ENCODE results near the gene ASB12. TPM values are rescaled to one million over a fixed set of nuclear protein-coding genes. Genes with fewer than 3 reads are reported as not detected.

Gene ASB12
- total RNA-seq, 1 donor from 2014 or later = not detected

- TF ChIP-seq CTCF (IDR thresholded peaks at IDR 0.05; ENCODE audit: insufficient read depth, low read length, poor library complexity, severe bottlenecking) = no peak
- H3K36me3 ChIP-seq (ENCODE audit: control insufficient read depth, insufficient read depth, low read length) = no peaks in the 10 kb centered on the region
- no peaks in the 10 kb centered on the region for H3K27me3 ChIP-seq (ENCODE audit: control insufficient read depth, insufficient read depth, low read length)
- no peak for DNase-seq (ENCODE audit: low read depth)
- no peak overlapping the region for H3K4me3 ChIP-seq (ENCODE audit: low read depth, low read length)
Measured at GRCh38 chrX:64198036-64198435, 32.4 kb downstream of the ASB12 start.

GRCh38 chrX:64196606-64197005, 33.8 kb downstream of the ASB12 start:
- Histone ChIP-seq H3K36me3 (ENCODE audit: control insufficient read depth, insufficient read depth, low read length) (no peaks in the 10 kb centered on the region), H3K4me3 (ENCODE audit: low read depth, low read length) (no peak overlapping the region), H3K27me3 (ENCODE audit: control insufficient read depth, insufficient read depth, low read length) (no peaks in the 10 kb centered on the region)
- no peak for DNase-seq (ENCODE audit: low read depth)
- no peak for TF ChIP-seq CTCF (IDR thresholded peaks at IDR 0.05; ENCODE audit: insufficient read depth, low read length, poor library complexity, severe bottlenecking)

GRCh38 chrX:64195862-64196261, 34.5 kb downstream of the ASB12 start:
- DNase-seq (ENCODE audit: low read depth) = no peak
- Histone ChIP-seq H3K27me3 (ENCODE audit: control insufficient read depth, insufficient read depth, low read length) (no peaks in the 10 kb centered on the region), H3K4me3 (ENCODE audit: low read depth, low read length) (no peak overlapping the region), H3K36me3 (ENCODE audit: control insufficient read depth, insufficient read depth, low read length) (no peaks in the 10 kb centered on the region)
- TF ChIP-seq CTCF (IDR thresholded peaks at IDR 0.05; ENCODE audit: insufficient read depth, low read length, poor library complexity, severe bottlenecking) = no peak

GRCh38 chrX:64192673-64193072, 37.7 kb downstream of the ASB12 start:
- Histone ChIP-seq H3K36me3 (ENCODE audit: control insufficient read depth, insufficient read depth, low read length) (no peaks in the 10 kb centered on the region), H3K27me3 (ENCODE audit: control insufficient read depth, insufficient read depth, low read length) (no peaks in the 10 kb centered on the region), H3K4me3 (ENCODE audit: low read depth, low read length) (no peak overlapping the region)
- no peak for DNase-seq (ENCODE audit: low read depth)
- TF ChIP-seq CTCF (IDR thresholded peaks at IDR 0.05; ENCODE audit: insufficient read depth, low read length, poor library complexity, severe bottlenecking) = no peak

GRCh38 chrX:64192040-64192439, 38.4 kb downstream of the ASB12 start:
- DNase-seq (ENCODE audit: low read depth) = no peak
- no peak for TF ChIP-seq CTCF (IDR thresholded peaks at IDR 0.05; ENCODE audit: insufficient read depth, low read length, poor library complexity, severe bottlenecking)
- Histone ChIP-seq H3K27me3 (ENCODE audit: control insufficient read depth, insufficient read depth, low read length) (no peaks in the 10 kb centered on the region), H3K4me3 (ENCODE audit: low read depth, low read length) (no peak overlapping the region), H3K36me3 (ENCODE audit: control insufficient read depth, insufficient read depth, low read length) (no peaks in the 10 kb centered on the region)

GRCh38 chrX:64191281-64192010, 39.0 kb downstream of the ASB12 start:
- no peak overlapping the region for H3K4me3 ChIP-seq (ENCODE audit: low read depth, low read length)
- no peaks in the 10 kb centered on the region for H3K27me3 ChIP-seq (ENCODE audit: control insufficient read depth, insufficient read depth, low read length)
- TF ChIP-seq CTCF (IDR thresholded peaks at IDR 0.05; ENCODE audit: insufficient read depth, low read length, poor library complexity, severe bottlenecking) = no peak
- DNase-seq (ENCODE audit: low read depth) = no peak
- H3K36me3 ChIP-seq (ENCODE audit: control insufficient read depth, insufficient read depth, low read length) = no peaks in the 10 kb centered on the region

Measured in kidney epithelial cell (primary cell).